ENCODE results near the gene MCMBP.

GRCh38 chr10:119919826-119920225, 47.2 kb upstream of the MCMBP start:
- TF ChIP-seq POLR2A (IDR thresholded peaks at IDR 0.05): no peak
- TF ChIP-seq, protein P1, sequence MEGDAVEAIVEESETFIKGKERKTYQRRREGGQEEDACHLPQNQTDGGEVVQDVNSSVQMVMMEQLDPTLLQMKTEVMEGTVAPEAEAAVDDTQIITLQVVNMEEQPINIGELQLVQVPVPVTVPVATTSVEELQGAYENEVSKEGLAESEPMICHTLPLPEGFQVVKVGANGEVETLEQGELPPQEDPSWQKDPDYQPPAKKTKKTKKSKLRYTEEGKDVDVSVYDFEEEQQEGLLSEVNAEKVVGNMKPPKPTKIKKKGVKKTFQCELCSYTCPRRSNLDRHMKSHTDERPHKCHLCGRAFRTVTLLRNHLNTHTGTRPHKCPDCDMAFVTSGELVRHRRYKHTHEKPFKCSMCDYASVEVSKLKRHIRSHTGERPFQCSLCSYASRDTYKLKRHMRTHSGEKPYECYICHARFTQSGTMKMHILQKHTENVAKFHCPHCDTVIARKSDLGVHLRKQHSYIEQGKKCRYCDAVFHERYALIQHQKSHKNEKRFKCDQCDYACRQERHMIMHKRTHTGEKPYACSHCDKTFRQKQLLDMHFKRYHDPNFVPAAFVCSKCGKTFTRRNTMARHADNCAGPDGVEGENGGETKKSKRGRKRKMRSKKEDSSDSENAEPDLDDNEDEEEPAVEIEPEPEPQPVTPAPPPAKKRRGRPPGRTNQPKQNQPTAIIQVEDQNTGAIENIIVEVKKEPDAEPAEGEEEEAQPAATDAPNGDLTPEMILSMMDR (IDR thresholded peaks at IDR 0.05): no peak

Measured in heart left ventricle (tissue), 13 donors.